Activated naive CD8-positive, alpha-beta T cell (primary cell): ENCODE measurements around the gene PLXDC2.

Experiments
- H3K27ac Mint-ChIP-seq: one replicate; pipeline ENCODE4 v1.8.0; 2021; ENCODE audit warnings: mixed read lengths
- H3K27me3 Mint-ChIP-seq: one replicate; pipeline ENCODE4 v1.8.0; 2021; ENCODE audit warnings: mixed read lengths
- H3K36me3 Mint-ChIP-seq: one replicate; pipeline ENCODE4 v1.8.0; 2021; ENCODE audit warnings: mixed read lengths
- H3K4me1 Mint-ChIP-seq: one replicate; pipeline ENCODE4 v1.8.0; 2021; ENCODE audit warnings: low read depth, mixed read lengths
- H3K4me3 Mint-ChIP-seq: one replicate; pipeline ENCODE4 v1.8.0; 2021; ENCODE audit warnings: mild to moderate bottlenecking, mixed read lengths
- H3K9me3 Mint-ChIP-seq: one replicate; pipeline ENCODE4 v1.8.0; 2021; ENCODE audit warnings: low read depth, mixed read lengths

PLXDC2 gene

GRCh38 chr10:19947215-19947614 lies 131.0 kb downstream of the PLXDC2 start:
- Mint-ChIP-seq H3K27me3 (no peaks in the 10 kb centered on the region), H3K27ac (no peak overlapping the region), H3K4me1 (no peaks in the 10 kb centered on the region), H3K36me3 (no peaks in the 10 kb centered on the region), H3K4me3 (no peak overlapping the region), H3K9me3 (no peaks in the 10 kb centered on the region)

DNA sequence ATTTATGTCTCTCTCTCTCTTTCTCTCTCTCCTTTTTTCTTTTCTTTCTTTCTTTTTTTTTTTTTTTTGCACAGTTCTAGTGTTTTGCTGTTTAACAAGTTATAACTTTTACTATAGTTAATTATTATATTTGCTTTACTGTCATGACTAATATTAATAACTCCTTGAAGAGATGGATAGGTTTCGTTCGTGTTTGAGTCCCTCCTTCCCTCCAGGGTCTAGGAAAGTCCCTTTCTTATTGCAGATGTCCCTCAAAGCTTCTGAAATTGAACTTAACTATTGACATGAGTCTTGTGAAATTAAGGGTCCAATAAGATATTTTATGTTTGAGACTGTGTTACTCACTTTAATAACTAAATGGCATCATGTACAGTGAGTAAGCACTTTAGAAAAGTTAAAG lies 131.4 kb downstream of the PLXDC2 start:
- Mint-ChIP-seq H3K27me3 (no peaks in the 10 kb centered on the region), H3K36me3 (no peaks in the 10 kb centered on the region), H3K27ac (no peak overlapping the region), H3K4me3 (no peak overlapping the region), H3K4me1 (no peaks in the 10 kb centered on the region), H3K9me3 (no peaks in the 10 kb centered on the region)

- no peaks in the 10 kb centered on the region for H3K9me3 Mint-ChIP-seq
- H3K4me3 Mint-ChIP-seq, result no peak overlapping the region
- H3K36me3 Mint-ChIP-seq, result no peaks in the 10 kb centered on the region
- H3K27me3 Mint-ChIP-seq, result no peaks in the 10 kb centered on the region
- H3K4me1 Mint-ChIP-seq, result no peaks in the 10 kb centered on the region
- no peak overlapping the region for H3K27ac Mint-ChIP-seq
Measured at GRCh38 chr10:19952224-19953010, 136.2 kb downstream of the PLXDC2 start.

- no peaks in the 10 kb centered on the region for H3K4me1 Mint-ChIP-seq
- no peak overlapping the region for H3K4me3 Mint-ChIP-seq
- no peaks in the 10 kb centered on the region for H3K36me3 Mint-ChIP-seq
- H3K9me3 Mint-ChIP-seq, result no peaks in the 10 kb centered on the region
- H3K27ac Mint-ChIP-seq, result no peak overlapping the region
- no peaks in the 10 kb centered on the region for H3K27me3 Mint-ChIP-seq
Measured at GRCh38 chr10:19954601-19955000, 138.4 kb downstream of the PLXDC2 start.

GRCh38 chr10:19956516-19957032 lies 140.3 kb downstream of the PLXDC2 start:
- no peaks in the 10 kb centered on the region for H3K27me3 Mint-ChIP-seq
- H3K9me3 Mint-ChIP-seq, result no peaks in the 10 kb centered on the region
- no peaks in the 10 kb centered on the region for H3K4me1 Mint-ChIP-seq
- H3K4me3 Mint-ChIP-seq, result no peak overlapping the region
- no peak overlapping the region for H3K27ac Mint-ChIP-seq
- no peaks in the 10 kb centered on the region for H3K36me3 Mint-ChIP-seq

GRCh38 chr10:19958787-19959186 lies 142.6 kb downstream of the PLXDC2 start:
- Mint-ChIP-seq H3K4me1 (no peaks in the 10 kb centered on the region), H3K36me3 (no peaks in the 10 kb centered on the region), H3K27ac (no peak overlapping the region), H3K9me3 (no peaks in the 10 kb centered on the region), H3K27me3 (no peaks in the 10 kb centered on the region), H3K4me3 (no peak overlapping the region)

- no peaks in the 10 kb centered on the region for H3K4me1 Mint-ChIP-seq
- H3K27ac Mint-ChIP-seq, result no peak overlapping the region
- H3K36me3 Mint-ChIP-seq, result no peaks in the 10 kb centered on the region
- H3K4me3 Mint-ChIP-seq, result no peak overlapping the region
- H3K27me3 Mint-ChIP-seq, result no peaks in the 10 kb centered on the region
- H3K9me3 Mint-ChIP-seq, result peaks cover 5% of the 10 kb centered on the region
Measured at GRCh38 chr10:19961076-19962053, 145.1 kb downstream of the PLXDC2 start.

DNA sequence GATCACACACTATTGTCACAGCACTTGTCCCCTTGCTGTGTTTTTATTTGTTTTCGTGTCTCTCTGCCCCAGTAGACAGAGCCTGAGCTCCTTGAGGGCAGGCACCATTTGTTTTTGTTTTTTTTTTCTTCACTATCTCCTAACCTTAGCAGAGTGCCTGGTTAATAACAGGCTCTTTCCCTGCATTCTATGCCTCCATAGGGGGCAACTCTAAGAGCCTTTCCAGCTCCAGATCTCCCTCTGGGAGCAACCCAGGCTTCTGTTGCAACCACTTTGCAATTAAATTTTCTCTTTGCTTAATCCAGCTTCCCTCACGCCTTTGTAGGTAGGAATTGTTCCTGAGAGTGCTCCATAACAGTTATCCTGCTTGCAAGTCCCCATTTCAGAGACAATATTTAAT lies 148.4 kb downstream of the PLXDC2 start:
- no peak overlapping the region for H3K4me3 Mint-ChIP-seq
- H3K4me1 Mint-ChIP-seq, result no peaks in the 10 kb centered on the region
- no peaks in the 10 kb centered on the region for H3K27me3 Mint-ChIP-seq
- no peaks in the 10 kb centered on the region for H3K36me3 Mint-ChIP-seq
- H3K27ac Mint-ChIP-seq, result no peak overlapping the region
- H3K9me3 Mint-ChIP-seq, result peaks cover 5% of the 10 kb centered on the region

- H3K4me3 Mint-ChIP-seq, result no peak overlapping the region
Measured at GRCh38 chr10:19966751-19967150, 150.5 kb downstream of the PLXDC2 start.

DNA sequence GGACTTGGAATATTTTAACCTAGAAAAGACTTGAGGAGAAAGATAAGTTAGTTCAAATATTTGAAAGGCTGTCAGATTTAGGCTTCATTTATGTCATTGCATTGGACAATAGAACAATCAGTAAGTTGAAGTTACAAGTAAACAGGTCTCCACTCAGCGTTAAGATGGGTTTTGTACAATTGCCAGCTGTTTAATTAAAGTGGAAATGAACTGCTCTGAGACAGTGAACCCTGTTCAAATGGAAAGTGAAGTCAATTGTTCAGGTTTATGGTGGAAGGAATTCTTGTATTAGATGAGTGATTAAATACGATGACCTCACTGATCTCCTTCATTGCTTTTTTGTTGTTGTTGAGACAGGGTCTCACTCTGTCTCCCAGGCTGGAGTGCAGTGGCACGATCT lies 151.7 kb downstream of the PLXDC2 start:
- H3K36me3 Mint-ChIP-seq, result no peaks in the 10 kb centered on the region
- H3K27ac Mint-ChIP-seq, result no peak overlapping the region
- H3K9me3 Mint-ChIP-seq, result peaks cover 5% of the 10 kb centered on the region
- no peaks in the 10 kb centered on the region for H3K4me1 Mint-ChIP-seq
- no peak overlapping the region for H3K4me3 Mint-ChIP-seq
- no peaks in the 10 kb centered on the region for H3K27me3 Mint-ChIP-seq

More at GRCh38 chr10:19966751-19967150, 150.5 kb downstream of the PLXDC2 start:
- no peaks in the 10 kb centered on the region for H3K27me3 Mint-ChIP-seq
- no peak overlapping the region for H3K27ac Mint-ChIP-seq
- H3K9me3 Mint-ChIP-seq, result peaks cover 5% of the 10 kb centered on the region
- no peaks in the 10 kb centered on the region for H3K4me1 Mint-ChIP-seq
- H3K36me3 Mint-ChIP-seq, result no peaks in the 10 kb centered on the region

- peaks cover 5% of the 10 kb centered on the region for H3K9me3 Mint-ChIP-seq
- H3K4me3 Mint-ChIP-seq, result no peak overlapping the region
- H3K4me1 Mint-ChIP-seq, result no peaks in the 10 kb centered on the region
- H3K27me3 Mint-ChIP-seq, result no peaks in the 10 kb centered on the region
- no peak overlapping the region for H3K27ac Mint-ChIP-seq
- H3K36me3 Mint-ChIP-seq, result no peaks in the 10 kb centered on the region
Measured at GRCh38 chr10:19968745-19969144, 152.5 kb downstream of the PLXDC2 start.

DNA sequence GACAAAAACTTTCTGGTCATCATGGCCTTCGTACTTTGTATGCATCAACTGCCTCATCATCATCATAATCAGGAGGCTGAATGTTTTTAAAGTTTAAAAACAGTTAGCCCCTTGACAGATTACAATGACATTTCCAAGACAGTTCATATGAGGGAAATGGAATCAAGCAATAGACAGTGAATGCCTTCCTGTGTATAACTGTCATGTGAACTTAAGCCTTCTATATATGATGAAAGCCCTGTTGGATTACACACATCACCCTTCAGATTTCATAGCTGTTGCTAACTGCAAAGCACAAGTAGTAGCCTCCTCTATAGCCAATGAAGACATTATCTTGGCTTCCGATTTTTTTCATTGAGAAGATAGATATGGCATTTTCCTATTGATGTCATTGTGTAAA lies 154.0 kb downstream of the PLXDC2 start:
- Mint-ChIP-seq H3K27ac (no peak overlapping the region), H3K9me3 (peaks cover 5% of the 10 kb centered on the region), H3K27me3 (no peaks in the 10 kb centered on the region), H3K4me1 (no peaks in the 10 kb centered on the region), H3K4me3 (no peak overlapping the region), H3K36me3 (no peaks in the 10 kb centered on the region)

DNA sequence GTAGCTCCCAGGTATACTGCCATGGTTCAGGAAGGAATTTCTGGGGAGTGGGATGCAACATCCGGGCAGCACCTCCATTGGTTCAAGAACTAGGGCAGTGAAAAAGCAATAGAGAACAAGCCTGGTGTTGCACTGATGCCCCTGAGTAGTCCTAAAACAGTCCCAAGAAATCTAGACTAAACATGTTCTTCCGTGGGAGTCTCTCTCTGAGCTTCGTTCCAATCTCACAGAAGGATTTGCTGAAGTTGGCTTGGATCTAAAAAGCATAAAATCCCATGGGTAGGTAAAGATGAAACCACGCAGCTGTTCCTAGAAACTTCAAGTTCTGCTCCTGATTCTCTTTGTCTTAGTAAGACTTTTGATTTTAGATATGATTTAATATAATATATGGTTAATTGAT lies 154.5 kb downstream of the PLXDC2 start:
- H3K9me3 Mint-ChIP-seq, result peaks cover under 1% of the 10 kb centered on the region
- no peaks in the 10 kb centered on the region for H3K4me1 Mint-ChIP-seq
- no peaks in the 10 kb centered on the region for H3K27me3 Mint-ChIP-seq
- no peaks in the 10 kb centered on the region for H3K36me3 Mint-ChIP-seq
- no peak overlapping the region for H3K27ac Mint-ChIP-seq
- no peak overlapping the region for H3K4me3 Mint-ChIP-seq

DNA sequence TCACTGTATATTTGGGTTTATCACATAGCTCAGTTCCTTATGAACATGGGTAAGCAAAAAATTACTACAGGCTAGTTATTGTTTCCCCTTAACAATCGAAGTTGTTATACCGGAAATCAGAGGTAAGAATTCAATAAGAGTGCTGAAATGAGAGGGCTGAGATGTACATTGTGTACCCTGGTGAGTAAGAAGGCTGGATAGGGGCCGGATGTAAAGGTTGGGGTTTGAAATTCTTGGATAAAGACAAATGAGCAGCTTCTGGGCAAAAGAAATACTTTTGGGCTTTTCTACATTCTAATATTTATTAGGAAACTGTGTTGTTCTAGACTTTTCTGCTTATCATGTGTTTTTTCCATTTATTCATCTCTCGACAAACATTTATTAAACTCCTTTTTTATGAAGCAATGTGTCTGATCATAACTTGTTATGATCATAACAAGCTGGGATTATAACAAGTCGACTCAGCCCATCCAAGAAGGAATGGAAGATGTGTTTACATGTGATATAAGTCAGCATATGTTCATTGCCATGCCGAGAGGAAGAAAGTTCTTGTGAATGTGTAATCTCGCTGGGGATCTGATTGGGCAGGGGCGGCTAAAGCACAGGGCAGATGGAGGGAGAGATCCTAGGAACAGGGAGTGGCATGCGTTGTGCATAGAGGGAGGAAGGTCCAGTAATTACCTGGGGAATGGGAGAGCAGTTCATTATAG lies 155.3 kb downstream of the PLXDC2 start:
- H3K4me1 Mint-ChIP-seq, result no peaks in the 10 kb centered on the region
- no peak overlapping the region for H3K4me3 Mint-ChIP-seq
- no peaks in the 10 kb centered on the region for H3K9me3 Mint-ChIP-seq
- H3K36me3 Mint-ChIP-seq, result no peaks in the 10 kb centered on the region
- H3K27ac Mint-ChIP-seq, result no peak overlapping the region
- no peaks in the 10 kb centered on the region for H3K27me3 Mint-ChIP-seq

- H3K27me3 Mint-ChIP-seq, result no peaks in the 10 kb centered on the region
- H3K4me1 Mint-ChIP-seq, result no peaks in the 10 kb centered on the region
- no peak overlapping the region for H3K4me3 Mint-ChIP-seq
- H3K9me3 Mint-ChIP-seq, result no peaks in the 10 kb centered on the region
- no peaks in the 10 kb centered on the region for H3K36me3 Mint-ChIP-seq
- no peak overlapping the region for H3K27ac Mint-ChIP-seq
Measured at GRCh38 chr10:19974138-19974537, 157.9 kb downstream of the PLXDC2 start.
